GM12872 (cell line): ENCODE measurements around the gene CLEC18A.

Experiments used
- TF ChIP-seq, protein P1 (sequence below): IDR thresholded peaks from 3 replicates; pipeline ENCODE4 v1.5.1; 2011; ENCODE audit warnings: low read depth, mild to moderate bottlenecking, low read length, moderate library complexity; ENCODE audit not compliant: insufficient read depth

CLEC18A gene

GRCh38 chr16:69910964-69911363 lies 40.2 kb upstream of the CLEC18A start:
- TF ChIP-seq, protein P1, sequence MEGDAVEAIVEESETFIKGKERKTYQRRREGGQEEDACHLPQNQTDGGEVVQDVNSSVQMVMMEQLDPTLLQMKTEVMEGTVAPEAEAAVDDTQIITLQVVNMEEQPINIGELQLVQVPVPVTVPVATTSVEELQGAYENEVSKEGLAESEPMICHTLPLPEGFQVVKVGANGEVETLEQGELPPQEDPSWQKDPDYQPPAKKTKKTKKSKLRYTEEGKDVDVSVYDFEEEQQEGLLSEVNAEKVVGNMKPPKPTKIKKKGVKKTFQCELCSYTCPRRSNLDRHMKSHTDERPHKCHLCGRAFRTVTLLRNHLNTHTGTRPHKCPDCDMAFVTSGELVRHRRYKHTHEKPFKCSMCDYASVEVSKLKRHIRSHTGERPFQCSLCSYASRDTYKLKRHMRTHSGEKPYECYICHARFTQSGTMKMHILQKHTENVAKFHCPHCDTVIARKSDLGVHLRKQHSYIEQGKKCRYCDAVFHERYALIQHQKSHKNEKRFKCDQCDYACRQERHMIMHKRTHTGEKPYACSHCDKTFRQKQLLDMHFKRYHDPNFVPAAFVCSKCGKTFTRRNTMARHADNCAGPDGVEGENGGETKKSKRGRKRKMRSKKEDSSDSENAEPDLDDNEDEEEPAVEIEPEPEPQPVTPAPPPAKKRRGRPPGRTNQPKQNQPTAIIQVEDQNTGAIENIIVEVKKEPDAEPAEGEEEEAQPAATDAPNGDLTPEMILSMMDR: no peak

- TF ChIP-seq, protein P1: no peak
Measured at GRCh38 chr16:69916462-69916861, 34.7 kb upstream of the CLEC18A start.

DNA sequence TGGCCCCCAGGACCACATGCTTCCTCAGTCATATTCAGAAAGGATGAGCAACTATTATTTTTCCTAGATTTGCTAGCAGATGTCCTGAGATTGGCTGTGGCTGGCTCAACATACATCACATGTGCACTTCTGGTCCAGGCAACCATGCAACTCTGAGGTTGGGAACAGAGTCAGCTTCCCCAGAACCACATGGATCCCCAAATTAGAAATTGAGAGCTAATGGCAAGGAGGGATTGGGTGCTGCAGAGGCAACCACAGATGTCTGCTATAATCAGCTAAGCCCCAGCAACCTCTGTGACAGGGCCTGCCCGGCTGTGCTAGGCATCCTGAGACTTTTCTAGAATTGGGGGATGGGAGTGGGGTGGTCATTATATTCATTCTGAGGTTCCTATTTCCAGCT lies 33.8 kb upstream of the CLEC18A start:
- TF ChIP-seq, protein P1: no peak

- TF ChIP-seq, protein P1: no peak
Measured at GRCh38 chr16:69917739-69918138, 33.4 kb upstream of the CLEC18A start.

DNA sequence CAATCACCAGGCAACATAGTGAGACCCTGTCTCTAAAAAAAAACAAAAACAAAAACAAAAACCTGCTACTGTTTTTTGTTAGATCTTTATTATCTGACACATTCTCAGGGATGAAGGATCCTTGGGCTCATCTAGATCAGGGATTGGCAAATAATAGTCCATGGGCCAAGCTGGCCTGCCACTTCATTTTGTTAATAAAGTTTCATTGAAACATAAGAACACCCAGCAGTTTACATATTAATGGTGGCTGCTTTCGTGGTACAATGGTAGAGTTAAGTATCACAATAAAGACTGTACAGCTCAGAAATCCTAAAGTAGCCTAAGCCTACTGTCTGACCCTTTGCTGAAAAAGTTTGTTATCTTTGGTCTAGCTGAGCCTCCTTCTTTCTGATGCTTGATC lies 32.9 kb upstream of the CLEC18A start:
- TF ChIP-seq, protein P1: no peak

DNA sequence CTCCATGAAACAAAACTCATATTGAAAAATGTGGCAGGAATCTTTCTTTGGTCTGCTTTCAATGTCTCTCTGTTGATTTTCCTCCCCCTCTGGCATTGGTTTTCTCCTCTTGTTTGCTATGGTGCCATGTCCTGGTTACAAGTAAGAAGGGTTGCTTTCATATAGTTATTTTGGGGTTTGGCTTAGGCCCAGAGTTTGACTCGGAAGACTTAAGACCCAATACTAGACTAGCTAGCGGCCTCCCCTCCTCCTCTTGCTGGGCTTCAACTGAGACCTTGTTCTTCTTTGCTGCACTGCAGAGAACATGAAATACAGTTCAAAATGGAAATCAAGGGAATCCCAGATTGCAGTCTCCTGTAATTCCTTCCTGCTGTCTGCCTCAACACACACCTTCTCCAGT lies 30.0 kb upstream of the CLEC18A start:
- TF ChIP-seq, protein P1: no peak

DNA sequence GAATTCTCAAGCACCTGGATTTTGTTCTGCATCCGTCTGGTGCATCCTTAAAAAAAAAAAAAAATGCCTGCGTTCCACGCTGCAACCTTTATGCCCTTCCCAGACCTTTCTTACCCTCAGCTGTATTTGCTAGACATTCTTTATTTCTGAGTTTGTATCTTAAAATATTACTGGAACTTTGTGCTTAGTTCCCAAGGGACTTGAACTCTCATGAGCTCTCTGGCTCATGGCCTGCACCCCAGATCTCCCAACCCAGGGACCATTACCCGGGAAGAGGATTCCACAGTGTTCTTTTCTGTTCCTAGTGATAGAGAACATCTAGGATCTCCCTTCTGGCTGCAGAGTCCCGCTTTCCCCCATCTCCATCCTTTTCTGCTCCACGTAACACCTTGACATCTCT lies 28.9 kb upstream of the CLEC18A start:
- TF ChIP-seq, protein P1: no peak
